ENCODE results near the gene TRAT1. TPM values are rescaled to one million over a fixed set of nuclear protein-coding genes. Genes with fewer than 3 reads are reported as not detected.

The TRAT1 gene
- total and polyA plus RNA-seq, 2 experiments from 2014 or later = not detected

DNA sequence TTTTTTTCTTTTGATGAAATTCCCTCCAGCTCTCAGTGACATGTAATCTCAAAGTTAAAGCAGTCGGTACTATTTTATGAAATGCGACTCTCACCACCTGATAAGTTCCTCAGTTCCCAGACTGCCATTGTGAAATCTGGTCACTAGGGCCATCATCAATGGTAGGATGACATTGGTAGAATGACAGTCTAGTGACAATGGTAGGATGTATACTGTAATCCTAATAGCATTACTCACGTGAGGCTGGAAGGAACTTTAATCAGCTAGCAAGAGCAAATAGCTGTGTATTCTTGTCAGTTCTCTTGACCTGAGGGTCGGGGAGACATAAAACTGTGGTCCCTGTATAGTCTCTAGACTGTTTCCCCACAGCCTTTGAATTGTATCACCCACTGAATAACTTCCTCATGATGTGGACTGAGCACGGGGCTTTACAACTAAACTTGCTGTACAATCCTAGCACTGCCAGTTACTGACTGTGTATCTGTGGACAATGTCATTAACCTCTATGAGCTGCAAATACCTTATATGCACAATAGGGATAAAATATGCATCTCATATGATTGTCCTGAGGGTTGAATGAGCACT is 23.2 kb downstream of the TRAT1 start:
- H3K36me3 ChIP-seq (replicated peaks; ENCODE audit: insufficient read depth, low read depth) = no peaks in the 10 kb centered on the region
- no peaks in the 10 kb centered on the region for H4K20me1 ChIP-seq (ENCODE audit: insufficient read depth, poor library complexity, severe bottlenecking)
- H3K79me2 ChIP-seq = no peaks in the 10 kb centered on the region
- TF ChIP-seq CTCF (IDR thresholded peaks at IDR 0.05; ENCODE audit: poor library complexity) = no peak
- no peak for TF ChIP-seq EZH2 (IDR thresholded peaks at IDR 0.05; ENCODE audit: borderline replicate concordance)
- no peak for TF ChIP-seq EZH2phosphoT487 (IDR thresholded peaks at IDR 0.05; ENCODE audit: low read depth, severe bottlenecking, unreplicated experiment)
- no peaks in the 10 kb centered on the region for H3K9me3 ChIP-seq (ENCODE audit: low read depth)
- no peaks in the 10 kb centered on the region for H3K9me2 ChIP-seq (replicated peaks; ENCODE audit: insufficient read depth)
- 73% methylated on average over 5 of the region's 5 CpGs for WGBS (ENCODE audit: low lambda C conversion rate, missing lambda C conversion rate)
- no peaks in the 10 kb centered on the region for H3K27me3 ChIP-seq
- no peak for DNase-seq (ENCODE audit: low spot score)
- no peak overlapping the region for H3K27ac ChIP-seq
- H3K4me3 ChIP-seq = no peak overlapping the region
- no peaks in the 10 kb centered on the region for H3K4me1 ChIP-seq (ENCODE audit: insufficient read depth)
- no peak overlapping the region for H3K4me2 ChIP-seq
- no peak overlapping the region for H2AFZ ChIP-seq

DNA sequence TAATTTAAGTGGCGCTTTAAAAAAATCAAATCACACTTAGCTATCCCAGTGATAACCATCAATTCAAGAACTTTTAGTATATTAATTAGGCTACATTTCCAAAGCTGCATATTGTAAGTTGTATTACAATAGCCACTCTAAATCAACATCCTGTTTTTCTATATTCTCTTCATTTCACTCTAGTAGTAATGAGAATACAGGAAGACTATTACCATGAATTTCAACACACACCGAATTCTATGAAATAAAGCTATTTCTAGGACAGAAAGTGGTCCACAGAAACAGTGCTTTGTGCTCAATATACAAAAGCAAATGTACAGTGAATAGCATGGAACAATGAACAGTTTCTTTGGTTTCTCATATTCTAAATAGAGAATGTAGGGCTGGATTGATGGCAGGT is 24.6 kb downstream of the TRAT1 start:
- no peak overlapping the region for H3K4me3 ChIP-seq
- WGBS (ENCODE audit: low lambda C conversion rate, missing lambda C conversion rate) = 94% methylated on average over 2 of the region's 2 CpGs
- H3K27me3 ChIP-seq = no peaks in the 10 kb centered on the region
- no peaks in the 10 kb centered on the region for H3K9me2 ChIP-seq (replicated peaks; ENCODE audit: insufficient read depth)
- no peaks in the 10 kb centered on the region for H3K36me3 ChIP-seq (replicated peaks; ENCODE audit: insufficient read depth, low read depth)
- H3K79me2 ChIP-seq = no peaks in the 10 kb centered on the region
- no peaks in the 10 kb centered on the region for H3K9me3 ChIP-seq (ENCODE audit: low read depth)
- no peak overlapping the region for H3K27ac ChIP-seq
- no peaks in the 10 kb centered on the region for H4K20me1 ChIP-seq (ENCODE audit: insufficient read depth, poor library complexity, severe bottlenecking)
- no peak for DNase-seq (ENCODE audit: low spot score)
- TF ChIP-seq EZH2phosphoT487 (IDR thresholded peaks at IDR 0.05; ENCODE audit: low read depth, severe bottlenecking, unreplicated experiment) = no peak
- TF ChIP-seq CTCF (IDR thresholded peaks at IDR 0.05; ENCODE audit: poor library complexity) = no peak
- TF ChIP-seq EZH2 (IDR thresholded peaks at IDR 0.05; ENCODE audit: borderline replicate concordance) = no peak
- H2AFZ ChIP-seq = no peak overlapping the region
- no peak overlapping the region for H3K4me2 ChIP-seq
- H3K4me1 ChIP-seq (ENCODE audit: insufficient read depth) = no peaks in the 10 kb centered on the region

DNA sequence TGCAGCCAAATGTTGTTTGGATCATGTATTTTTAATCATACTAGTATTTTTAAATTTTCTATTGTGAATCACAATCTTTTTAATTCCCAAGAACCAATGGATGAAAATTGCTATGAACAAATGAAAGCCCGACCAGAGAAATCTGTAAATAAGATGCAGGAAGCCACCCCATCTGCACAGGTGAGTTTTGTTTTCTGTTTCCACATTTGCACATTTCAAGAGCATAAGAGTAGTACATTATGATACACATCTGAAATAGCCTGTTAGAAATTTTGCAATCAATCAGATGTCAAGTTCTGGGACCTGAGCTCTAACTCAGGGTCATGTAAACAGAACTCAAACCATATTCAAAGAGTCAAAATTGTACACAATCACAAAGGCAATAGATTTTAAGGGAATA is 26.5 kb downstream of the TRAT1 start:
- Histone ChIP-seq H3K4me1 (ENCODE audit: insufficient read depth) (no peaks in the 10 kb centered on the region), H3K27me3 (no peaks in the 10 kb centered on the region), H2AFZ (no peak overlapping the region), H3K9me3 (ENCODE audit: low read depth) (no peaks in the 10 kb centered on the region), H3K36me3 (replicated peaks; ENCODE audit: insufficient read depth, low read depth) (no peaks in the 10 kb centered on the region), H3K4me2 (no peak overlapping the region), H4K20me1 (ENCODE audit: insufficient read depth, poor library complexity, severe bottlenecking) (no peaks in the 10 kb centered on the region), H3K9me2 (replicated peaks; ENCODE audit: insufficient read depth) (no peaks in the 10 kb centered on the region), H3K79me2 (no peaks in the 10 kb centered on the region), H3K4me3 (no peak overlapping the region), H3K27ac (no peak overlapping the region)
- 91% methylated on average over 1 of the region's 1 CpG for WGBS (ENCODE audit: low lambda C conversion rate, missing lambda C conversion rate)
- TF ChIP-seq EZH2phosphoT487 (IDR thresholded peaks at IDR 0.05; ENCODE audit: low read depth, severe bottlenecking, unreplicated experiment) (no peak), EZH2 (IDR thresholded peaks at IDR 0.05; ENCODE audit: borderline replicate concordance) (no peak), CTCF (IDR thresholded peaks at IDR 0.05; ENCODE audit: poor library complexity) (no peak)
- DNase-seq (ENCODE audit: low spot score) = no peak
